ENCODE results near the gene MMD2. TPM values are rescaled to one million over a fixed set of nuclear protein-coding genes. Genes with fewer than 3 reads are reported as not detected.

Gene MMD2
- total RNA-seq, 1 donor from 2014 or later = not detected

DNA sequence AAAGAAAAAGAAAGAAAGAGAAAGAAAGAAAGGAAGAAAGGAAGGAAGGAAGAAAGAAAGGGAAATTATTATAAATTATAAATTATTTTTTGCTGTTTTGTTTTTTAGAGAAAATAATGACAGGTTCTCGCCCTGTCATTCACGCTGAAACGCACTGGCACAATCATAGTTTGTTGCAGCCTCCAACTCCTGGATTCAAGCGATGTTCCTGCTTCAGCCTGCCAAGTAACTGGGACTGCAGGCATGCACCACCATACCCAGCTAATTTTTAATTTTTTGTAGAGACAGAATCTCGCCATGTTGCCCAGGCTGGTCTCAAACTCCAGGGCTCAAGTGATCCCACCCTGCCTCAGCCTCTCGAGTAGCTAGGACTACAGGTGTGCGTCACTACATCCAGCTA is 21.6 kb downstream of the MMD2 start:
- H3K27ac ChIP-seq = no peak overlapping the region
- H3K9me3 ChIP-seq = no peaks in the 10 kb centered on the region
- H3K4me1 ChIP-seq = no peaks in the 10 kb centered on the region
- intact Hi-C loops (cut with DNase I) = no loop called here
- no peak for DNase-seq
- peaks cover 3% of the 10 kb centered on the region for H3K27me3 ChIP-seq (ENCODE audit: low read depth)
- H3K36me3 ChIP-seq = no peaks in the 10 kb centered on the region
- TF ChIP-seq, protein P1, sequence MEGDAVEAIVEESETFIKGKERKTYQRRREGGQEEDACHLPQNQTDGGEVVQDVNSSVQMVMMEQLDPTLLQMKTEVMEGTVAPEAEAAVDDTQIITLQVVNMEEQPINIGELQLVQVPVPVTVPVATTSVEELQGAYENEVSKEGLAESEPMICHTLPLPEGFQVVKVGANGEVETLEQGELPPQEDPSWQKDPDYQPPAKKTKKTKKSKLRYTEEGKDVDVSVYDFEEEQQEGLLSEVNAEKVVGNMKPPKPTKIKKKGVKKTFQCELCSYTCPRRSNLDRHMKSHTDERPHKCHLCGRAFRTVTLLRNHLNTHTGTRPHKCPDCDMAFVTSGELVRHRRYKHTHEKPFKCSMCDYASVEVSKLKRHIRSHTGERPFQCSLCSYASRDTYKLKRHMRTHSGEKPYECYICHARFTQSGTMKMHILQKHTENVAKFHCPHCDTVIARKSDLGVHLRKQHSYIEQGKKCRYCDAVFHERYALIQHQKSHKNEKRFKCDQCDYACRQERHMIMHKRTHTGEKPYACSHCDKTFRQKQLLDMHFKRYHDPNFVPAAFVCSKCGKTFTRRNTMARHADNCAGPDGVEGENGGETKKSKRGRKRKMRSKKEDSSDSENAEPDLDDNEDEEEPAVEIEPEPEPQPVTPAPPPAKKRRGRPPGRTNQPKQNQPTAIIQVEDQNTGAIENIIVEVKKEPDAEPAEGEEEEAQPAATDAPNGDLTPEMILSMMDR (IDR thresholded peaks at IDR 0.05) = no peak
- H3K4me3 ChIP-seq = no peak overlapping the region
- ATAC-seq = no peak

DNA sequence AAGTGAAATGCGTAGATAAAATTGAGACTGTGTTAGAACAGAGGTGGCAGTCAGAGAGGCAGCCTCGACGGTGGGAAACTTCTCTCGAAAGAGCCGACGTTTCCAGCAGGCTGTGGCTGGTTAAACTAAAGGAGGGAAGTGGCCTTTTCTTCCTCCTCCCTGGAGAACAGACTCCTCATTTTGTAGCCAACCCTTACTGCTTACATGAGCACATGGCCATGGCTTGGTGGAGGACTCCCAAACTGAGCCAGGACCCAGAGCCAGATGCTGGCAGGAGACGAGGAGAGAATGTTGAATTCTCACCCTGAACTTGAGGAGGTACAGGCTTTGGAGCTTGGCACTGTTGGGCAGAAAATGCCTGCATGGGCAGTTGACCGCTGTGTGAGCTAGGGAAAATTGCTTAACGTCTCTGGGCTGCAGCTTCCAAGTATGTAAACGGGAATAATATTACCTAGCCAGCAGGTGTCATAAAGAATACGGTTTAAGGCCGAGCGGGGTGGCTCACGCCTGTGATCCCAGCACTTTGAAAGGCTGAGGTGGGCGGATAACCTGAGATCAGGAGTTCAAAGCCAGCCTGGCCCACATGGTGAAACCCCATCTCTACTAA is 24.5 kb downstream of the MMD2 start:
- Histone ChIP-seq H3K36me3 (no peaks in the 10 kb centered on the region), H3K9me3 (no peaks in the 10 kb centered on the region), H3K4me3 (no peak overlapping the region), H3K27me3 (ENCODE audit: low read depth) (peaks cover 3% of the 10 kb centered on the region), H3K27ac (no peak overlapping the region), H3K4me1 (no peaks in the 10 kb centered on the region)
- intact Hi-C loops (cut with DNase I) = no loop called here
- DNase-seq (no peak), ATAC-seq (no peak)
- TF ChIP-seq, protein P1 (IDR thresholded peaks at IDR 0.05) = no peak

DNA sequence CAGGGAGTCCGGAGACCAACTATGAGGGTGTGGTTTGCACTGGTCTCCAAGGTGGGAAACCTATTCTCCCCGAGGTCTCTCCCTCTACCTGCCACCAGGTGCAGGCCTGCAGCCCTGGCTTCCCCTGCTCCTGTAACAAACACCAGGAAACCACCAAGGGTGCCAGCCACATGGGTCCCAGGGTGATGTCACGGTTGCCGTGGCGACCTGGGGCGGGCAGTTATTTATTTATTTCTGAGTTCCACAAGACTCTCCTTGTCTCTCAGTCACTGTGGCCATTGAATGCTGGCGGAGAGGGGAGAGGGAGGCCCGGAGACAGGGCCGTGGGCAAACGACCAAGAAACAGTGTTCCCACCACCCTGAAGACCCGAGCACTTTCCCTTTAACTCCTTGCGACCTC is 27.0 kb downstream of the MMD2 start:
- no peaks in the 10 kb centered on the region for H3K36me3 ChIP-seq
- H3K27ac ChIP-seq = no peak overlapping the region
- no peaks in the 10 kb centered on the region for H3K4me1 ChIP-seq
- no peak overlapping the region for H3K4me3 ChIP-seq
- DNase-seq = no peak
- ATAC-seq = peak in 1 of 2 donors; percentile 29
- intact Hi-C loops (cut with DNase I) = no loop called here
- TF ChIP-seq, protein P1 (IDR thresholded peaks at IDR 0.05) = no peak
- H3K9me3 ChIP-seq = no peaks in the 10 kb centered on the region
- H3K27me3 ChIP-seq (ENCODE audit: low read depth) = peaks cover 11% of the 10 kb centered on the region

DNA sequence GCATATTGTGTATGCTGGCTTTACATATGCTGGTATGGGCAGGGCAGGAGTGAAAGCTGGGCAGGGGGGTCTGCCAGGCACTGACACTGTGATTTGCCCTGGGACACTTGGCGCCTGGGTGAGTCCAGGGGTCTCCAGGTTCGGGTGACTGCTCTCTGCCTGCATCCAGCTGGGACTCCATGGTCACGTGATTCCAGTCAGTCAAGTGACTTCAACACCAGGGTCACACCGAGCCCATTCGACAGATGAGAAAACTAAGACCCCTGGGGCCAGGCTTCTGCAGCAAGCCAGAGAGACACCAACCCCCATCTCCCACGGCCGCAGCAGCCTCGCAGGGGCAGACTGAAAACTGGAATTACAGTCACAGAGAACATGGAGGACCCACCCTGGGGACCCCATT is 30.0 kb downstream of the MMD2 start:
- no peak overlapping the region for H3K4me3 ChIP-seq
- TF ChIP-seq, protein P1 (IDR thresholded peaks at IDR 0.05) = no peak
- intact Hi-C loops (cut with DNase I) = no loop called here
- H3K27ac ChIP-seq = no peak overlapping the region
- H3K27me3 ChIP-seq (ENCODE audit: low read depth) = peaks cover 8% of the 10 kb centered on the region
- H3K4me1 ChIP-seq = no peaks in the 10 kb centered on the region
- no peaks in the 10 kb centered on the region for H3K36me3 ChIP-seq
- ATAC-seq (no peak), DNase-seq (no peak)
- H3K9me3 ChIP-seq = no peaks in the 10 kb centered on the region

DNA sequence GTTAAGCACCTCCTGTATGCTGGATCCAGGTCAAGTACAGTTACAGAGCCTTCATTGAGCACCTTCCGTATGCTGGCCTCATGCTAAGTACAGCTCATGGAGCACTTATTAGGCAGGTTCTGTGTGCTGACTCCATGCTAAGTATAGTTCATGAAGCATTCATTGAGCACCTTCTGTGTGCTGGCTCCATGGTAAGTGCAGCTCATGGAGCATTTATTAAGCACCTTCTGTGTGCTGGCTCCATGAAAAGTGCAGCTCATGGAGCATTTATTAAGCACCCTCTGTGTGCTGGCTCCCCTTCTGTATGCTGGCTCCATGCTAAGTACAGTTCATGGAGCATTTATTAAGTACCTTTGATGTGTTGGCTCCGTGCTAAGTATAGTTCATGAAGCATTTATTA is 30.5 kb downstream of the MMD2 start:
- TF ChIP-seq, protein P1 (IDR thresholded peaks at IDR 0.05) = no peak
- Histone ChIP-seq H3K4me3 (no peak overlapping the region), H3K4me1 (no peaks in the 10 kb centered on the region), H3K9me3 (no peaks in the 10 kb centered on the region), H3K27me3 (ENCODE audit: low read depth) (peaks cover 8% of the 10 kb centered on the region), H3K27ac (no peak overlapping the region), H3K36me3 (no peaks in the 10 kb centered on the region)
- ATAC-seq = no peak
- no peak for DNase-seq
- intact Hi-C loops (cut with DNase I) = no loop called here
